GM08714 (cell line): ENCODE data around the gene VSIG10.
"Not testable (repeated sequence)": the region's sequence is repeated elsewhere in the genome, so short reads cannot be mapped to it uniquely, and the experiment has no call there.

Source experiments
- H3K4me3 ChIP-seq: fragments of 200-500 bp; sonication (Bioruptor generic); 2 replicates; pipeline ENCODE4 v1.5.1; 2014; ENCODE audit warnings: mild to moderate bottlenecking, low read length, inconsistent platforms
- ZNF274 ChIP-seq: IDR thresholded peaks from 2 replicates; pipeline ENCODE4 v1.6.1; 2012; ENCODE audit warnings: mild to moderate bottlenecking, low read depth, low read length

Gene VSIG10

DNA sequence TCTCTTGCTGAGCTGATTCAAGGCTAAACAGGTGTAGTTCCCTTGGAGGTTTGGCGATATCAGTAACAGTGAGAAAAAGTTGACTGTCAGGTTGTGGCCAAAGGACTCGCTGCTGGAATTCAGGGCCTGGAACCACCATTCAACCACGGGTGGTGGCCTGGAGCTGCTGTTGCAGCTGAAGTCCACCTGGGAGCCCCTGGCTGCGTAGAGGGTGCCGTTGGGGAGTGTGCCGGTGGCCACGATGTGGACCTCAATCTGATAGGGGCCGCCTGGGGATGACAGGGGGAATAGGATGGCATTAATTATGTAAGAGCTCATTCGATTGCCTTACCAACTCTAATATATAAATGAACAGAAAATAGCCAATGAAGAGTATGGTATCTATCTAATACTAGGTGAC is 21.6 kb downstream of the VSIG10 start:
- no peak overlapping the region for H3K4me3 ChIP-seq
- TF ChIP-seq ZNF274 = no peak

DNA sequence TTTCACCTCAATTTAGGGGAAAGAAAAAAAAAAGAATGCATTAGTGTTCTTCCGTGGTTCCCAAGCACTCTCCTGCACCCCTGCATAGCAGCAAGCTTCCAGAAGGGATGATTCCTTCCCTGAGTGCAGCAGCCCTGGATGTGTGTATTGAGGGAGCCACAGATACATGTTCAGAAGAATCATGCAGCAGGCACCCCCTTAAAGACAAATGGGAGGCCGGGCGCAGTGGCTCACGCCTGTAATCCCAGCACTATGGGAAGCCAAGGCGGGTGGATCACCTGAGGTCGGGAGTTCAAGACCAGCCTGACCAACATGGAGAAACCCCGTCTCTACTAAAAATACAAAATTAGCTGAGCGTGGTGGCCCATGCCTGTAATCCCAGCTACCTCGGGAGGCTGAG is 22.3 kb downstream of the VSIG10 start:
- not testable (repeated sequence) for H3K4me3 ChIP-seq

DNA sequence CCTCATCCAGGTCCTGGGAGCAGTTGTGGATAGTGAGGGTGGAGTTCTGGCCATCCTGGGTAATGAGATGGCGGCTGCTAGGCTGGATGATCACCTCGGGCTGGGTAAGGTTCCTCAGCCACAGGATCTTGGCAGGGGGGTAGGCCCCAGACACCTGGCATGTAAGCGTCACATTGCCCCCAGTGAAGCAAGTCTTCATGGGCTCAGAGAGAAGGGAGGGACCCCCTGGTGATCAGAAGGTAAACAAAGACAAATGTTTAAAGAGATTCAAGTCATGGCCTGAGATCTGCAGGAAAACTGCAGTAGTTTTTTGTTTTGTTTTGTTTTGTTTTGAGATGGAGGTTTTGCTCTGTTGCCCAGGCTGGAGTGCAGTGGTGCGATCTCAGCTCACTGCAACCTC is 30.0 kb downstream of the VSIG10 start:
- H3K4me3 ChIP-seq = no peak overlapping the region
- no peak for TF ChIP-seq ZNF274

GRCh38 chr12:118070650-118071049 is 33.2 kb downstream of the VSIG10 start:
- H3K4me3 ChIP-seq = no peak overlapping the region
- no peak for TF ChIP-seq ZNF274

- no peak overlapping the region for H3K4me3 ChIP-seq
- no peak for TF ChIP-seq ZNF274
Measured at GRCh38 chr12:118068445-118068844, 35.4 kb downstream of the VSIG10 start.

GRCh38 chr12:118065380-118065779 is 38.4 kb downstream of the VSIG10 start:
- TF ChIP-seq ZNF274 = no peak
- H3K4me3 ChIP-seq = no peak overlapping the region

GRCh38 chr12:118064608-118065007 is 39.2 kb downstream of the VSIG10 start:
- no peak for TF ChIP-seq ZNF274
- H3K4me3 ChIP-seq = no peak overlapping the region

DNA sequence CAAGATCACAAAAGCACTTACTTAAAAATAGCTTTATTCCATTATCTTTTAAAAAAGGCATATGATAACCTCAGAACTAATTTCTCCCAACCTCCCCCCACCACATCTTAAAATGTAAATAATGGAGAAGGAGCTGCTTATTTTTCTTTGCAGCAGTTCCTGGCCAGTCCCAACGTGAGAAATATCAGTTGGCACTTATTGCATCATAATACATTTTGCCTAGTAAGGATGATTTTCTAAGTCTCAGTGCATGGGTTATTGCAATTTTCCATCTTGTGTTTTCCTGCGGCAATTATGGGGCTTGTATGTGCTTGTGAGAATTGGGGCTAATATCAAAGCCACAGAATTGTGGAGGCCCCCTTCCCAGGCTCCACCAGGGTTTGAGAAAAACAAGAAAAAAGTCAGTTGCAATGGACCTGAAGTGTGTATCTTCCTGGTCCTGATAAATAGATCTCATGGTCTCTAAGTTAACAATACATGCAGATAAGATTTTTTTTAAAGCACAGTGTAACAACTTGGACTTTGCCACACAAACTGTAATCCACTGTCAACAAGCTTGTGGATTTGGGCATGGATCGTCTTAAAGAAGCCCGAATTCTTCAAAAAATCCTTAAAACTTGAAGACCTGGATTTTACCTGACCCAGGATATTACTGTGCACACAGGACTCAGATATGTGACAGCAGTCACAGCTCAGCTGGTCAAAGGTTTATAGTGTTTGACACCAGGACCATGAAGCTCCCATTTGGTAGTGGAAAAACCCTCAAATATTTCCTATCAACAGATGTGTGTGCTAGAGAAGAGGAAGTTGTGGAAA is 40.0 kb downstream of the VSIG10 start:
- no peak overlapping the region for H3K4me3 ChIP-seq
- no peak for TF ChIP-seq ZNF274

DNA sequence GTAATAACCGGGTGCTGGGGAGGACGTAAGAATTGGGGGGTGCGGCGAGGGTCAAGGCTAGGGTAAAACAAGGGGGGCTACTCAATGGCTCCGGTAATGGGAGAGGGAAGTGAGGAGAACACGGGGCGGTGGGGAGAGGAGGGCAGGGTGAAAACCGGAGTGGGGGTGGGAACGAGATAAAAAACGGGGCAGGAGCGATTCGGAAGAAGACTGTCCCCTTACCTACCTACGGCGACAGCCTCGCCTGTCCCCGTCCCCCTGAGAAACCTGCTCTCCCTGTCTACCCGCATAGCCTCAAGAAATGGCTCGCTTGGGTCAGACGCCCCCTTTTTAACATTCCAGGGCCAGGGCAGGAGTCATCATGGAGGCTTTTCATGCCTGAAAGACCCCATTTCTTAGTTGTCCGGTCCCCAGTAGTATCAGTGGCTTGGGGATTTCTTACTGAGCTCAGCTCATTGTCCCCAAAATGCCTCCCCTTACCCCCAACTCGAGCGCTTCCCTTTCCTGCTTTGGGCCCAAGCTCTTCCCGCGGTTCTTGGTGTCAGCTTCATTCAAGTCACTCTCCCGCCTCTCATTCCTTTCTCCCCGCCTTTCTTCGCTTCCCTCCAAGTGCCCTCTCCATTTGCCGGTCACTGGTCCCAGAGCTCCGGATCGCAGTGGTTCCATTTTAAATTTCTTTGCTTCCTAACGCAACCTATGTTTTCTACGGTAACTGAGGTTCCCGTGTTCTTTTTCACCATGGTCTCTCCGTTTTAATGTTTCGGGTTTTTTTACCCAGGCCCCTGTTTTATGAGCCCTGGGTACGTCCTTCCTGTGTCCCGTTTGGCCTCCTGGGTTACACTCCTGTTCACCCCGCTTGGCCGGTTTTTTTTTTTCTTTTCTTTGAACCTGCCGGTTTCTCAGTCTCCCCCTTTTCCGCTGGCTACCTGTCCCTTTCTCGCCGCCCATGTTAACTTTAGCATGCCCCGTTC is 41.7 kb downstream of the VSIG10 start:
- no peak for TF ChIP-seq ZNF274

DNA sequence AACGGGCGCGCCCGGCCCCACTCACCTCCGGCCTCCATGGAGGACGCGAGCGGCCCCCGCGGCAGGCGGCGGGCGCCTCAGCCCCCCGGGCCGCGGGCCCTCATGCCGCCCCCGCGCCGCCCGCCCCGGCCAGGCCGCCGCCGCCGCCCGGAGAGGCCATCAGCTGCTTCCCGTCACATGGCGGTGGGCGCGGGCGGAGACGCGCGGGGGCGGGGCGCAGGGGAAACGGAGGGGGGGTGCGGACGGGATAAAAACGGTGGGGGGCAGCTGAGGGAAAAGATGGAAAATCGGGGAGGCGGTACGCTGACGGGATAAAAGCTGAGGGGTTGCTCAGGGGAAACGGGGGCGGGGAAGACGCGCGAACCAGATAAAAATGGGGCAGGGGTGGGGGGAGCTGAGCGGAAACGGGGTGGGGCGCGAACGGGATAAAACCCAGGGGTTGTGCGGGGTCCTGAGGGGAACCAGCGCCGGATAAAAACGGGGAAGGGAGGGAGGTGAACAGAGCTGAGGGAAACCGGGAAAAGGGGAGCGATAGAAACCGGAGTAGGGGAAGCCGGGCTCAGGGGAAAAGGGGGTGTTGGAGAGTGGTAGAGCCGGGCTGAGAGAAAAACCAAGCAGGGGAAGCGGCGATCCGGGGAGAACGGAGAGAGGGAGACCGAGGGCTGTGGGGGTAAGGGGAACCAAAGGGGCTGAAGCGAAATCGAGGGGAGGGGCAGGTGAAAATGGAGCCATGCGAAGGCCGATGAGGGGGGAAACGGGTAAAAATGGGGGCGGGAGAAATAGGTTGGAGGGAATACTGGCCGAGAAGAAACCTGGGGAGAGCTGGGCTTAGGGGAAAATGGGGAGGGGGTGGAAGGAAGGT is 42.6 kb downstream of the VSIG10 start, which contains the start of gene WSB2:
Gene WSB2 (minus strand): TSS at position 169 of the 862 bp plus-strand sequence. CDS start 131 bp downstream, at position 38.
- H3K4me3 ChIP-seq = peak within 1 kb of the TSS; percentile 73
- no peak for TF ChIP-seq ZNF274

More for the DNA sequence above, 41.7 kb downstream of the VSIG10 start:
- peak overlapping the region; percentile 73 for H3K4me3 ChIP-seq

DNA sequence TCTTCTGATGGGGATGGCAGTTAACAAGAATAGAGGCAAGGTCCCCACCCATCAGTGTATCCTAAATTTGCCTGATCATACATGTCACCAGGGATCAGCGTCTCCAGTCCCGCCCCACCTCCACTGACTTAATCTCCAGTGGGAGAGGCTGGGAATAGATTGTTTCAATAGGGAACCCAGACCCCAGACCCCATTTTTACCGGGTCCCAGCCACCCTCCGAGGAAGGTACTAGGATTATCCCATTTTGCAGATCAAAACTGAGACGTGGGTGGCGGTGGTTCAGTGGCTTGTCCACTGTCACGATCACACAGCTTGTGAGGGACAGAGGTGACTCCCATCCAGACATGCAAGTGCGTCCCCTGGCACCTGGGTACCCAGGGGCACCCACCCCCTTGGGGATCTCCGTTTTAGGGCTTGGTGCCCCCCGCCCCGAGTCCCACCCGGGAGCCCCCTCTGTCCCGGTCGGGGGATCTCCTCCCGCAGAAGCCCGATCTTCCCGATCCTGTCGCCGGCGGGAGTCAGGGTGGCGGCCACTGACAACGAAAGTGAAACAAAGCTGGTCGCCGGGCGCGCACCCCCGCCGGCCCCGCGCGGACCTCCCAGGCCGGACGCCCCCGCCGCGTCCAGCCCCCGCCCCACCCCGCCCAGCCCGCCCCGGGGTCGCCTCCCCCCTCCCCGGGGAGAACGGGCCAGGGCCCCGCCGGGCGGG is 43.4 kb downstream of the VSIG10 start:
- peak overlapping the region; percentile 73 for H3K4me3 ChIP-seq
- TF ChIP-seq ZNF274 = no peak

DNA sequence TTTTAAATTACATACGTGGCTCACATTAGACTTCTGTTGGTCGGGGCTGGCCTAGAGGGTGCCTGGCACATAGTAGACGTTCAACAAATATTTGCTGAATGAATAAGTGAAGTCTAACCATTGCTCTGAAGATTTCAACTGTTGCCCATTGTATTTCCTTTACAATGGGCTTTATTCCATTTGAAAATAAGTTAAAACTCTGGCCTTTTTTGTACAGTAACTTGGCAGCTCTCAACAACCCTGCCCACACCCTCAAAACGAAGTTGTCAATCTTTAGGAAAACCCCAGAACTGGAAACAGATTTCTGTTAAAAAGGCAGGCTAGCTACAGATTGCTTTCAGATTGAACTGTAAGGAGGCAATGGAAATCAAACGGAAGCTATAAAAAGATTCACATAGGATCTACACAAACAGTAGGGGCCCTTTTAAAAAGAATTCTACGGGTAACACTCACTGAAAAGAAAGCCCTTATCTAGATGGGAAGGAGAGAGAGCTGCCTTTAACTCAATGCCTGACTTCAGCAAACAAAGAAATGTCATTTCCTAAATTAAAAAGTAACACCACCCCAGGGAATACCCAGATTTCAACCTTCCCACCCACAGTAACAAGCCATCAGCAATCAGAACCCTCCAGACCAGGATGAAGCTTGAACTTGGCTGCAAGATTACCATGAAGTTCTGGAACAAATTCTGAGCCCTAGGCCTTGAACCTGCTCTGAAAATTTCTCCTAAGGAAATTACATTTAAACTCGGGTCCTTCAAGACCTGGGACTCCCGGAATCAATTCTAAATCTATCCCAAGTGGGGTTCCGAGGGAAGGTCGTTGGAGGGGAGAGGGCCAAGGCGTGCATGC is 44.2 kb downstream of the VSIG10 start:
- TF ChIP-seq ZNF274 = no peak
- peak overlapping the region; percentile 73 for H3K4me3 ChIP-seq
